ENCODE measurements around the gene UFC1. TPM values are rescaled to one million over a fixed set of nuclear protein-coding genes. Genes with fewer than 3 reads are reported as not detected.

The UFC1 gene
- total RNA-seq, 2 experiments from 2014 or later: 96.6 to 97.8 TPM

GRCh38 chr1:161185282-161185682 is 31.5 kb downstream of the UFC1 start:
- Mint-ChIP-seq H3K4me3 (peak overlapping the region; percentile 80), H3K36me3 (ENCODE audit: low read depth) (no peaks in the 10 kb centered on the region), H3K9me3 (no peaks in the 10 kb centered on the region), H3K27me3 (no peaks in the 10 kb centered on the region), H3K4me1 (ENCODE audit: low read depth) (peaks cover 74% of the 10 kb centered on the region), H3K27ac (peak overlapping the region; percentile 97)
- TF ChIP-seq, protein P1, sequence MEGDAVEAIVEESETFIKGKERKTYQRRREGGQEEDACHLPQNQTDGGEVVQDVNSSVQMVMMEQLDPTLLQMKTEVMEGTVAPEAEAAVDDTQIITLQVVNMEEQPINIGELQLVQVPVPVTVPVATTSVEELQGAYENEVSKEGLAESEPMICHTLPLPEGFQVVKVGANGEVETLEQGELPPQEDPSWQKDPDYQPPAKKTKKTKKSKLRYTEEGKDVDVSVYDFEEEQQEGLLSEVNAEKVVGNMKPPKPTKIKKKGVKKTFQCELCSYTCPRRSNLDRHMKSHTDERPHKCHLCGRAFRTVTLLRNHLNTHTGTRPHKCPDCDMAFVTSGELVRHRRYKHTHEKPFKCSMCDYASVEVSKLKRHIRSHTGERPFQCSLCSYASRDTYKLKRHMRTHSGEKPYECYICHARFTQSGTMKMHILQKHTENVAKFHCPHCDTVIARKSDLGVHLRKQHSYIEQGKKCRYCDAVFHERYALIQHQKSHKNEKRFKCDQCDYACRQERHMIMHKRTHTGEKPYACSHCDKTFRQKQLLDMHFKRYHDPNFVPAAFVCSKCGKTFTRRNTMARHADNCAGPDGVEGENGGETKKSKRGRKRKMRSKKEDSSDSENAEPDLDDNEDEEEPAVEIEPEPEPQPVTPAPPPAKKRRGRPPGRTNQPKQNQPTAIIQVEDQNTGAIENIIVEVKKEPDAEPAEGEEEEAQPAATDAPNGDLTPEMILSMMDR (IDR thresholded peaks at IDR 0.05): no peak
- no peaks in the 10 kb centered on the region for H3K36me3 ChIP-seq (ENCODE audit: insufficient read depth, low read length)
- H3K27ac ChIP-seq (ENCODE audit: low read depth in 1 of 2, low read length in 2 of 2): peak overlapping the region; percentile 61 to 77
- ChIA-PET POLR2A (interaction anchor here (0.9 to 6.0 kb wide), 9 partner anchors 8 to 205 kb away, joined by 3 to 59 read pairs (median 5); partner anchors contain the start of genes B4GALT3, NDUFS2, PPOX and TOMM40L), CTCF (interaction anchor here (1.2 kb wide), 1 partner anchor 19 kb away, joined by 3 read pairs; the partner anchor contains the start of gene PPOX)
- no peaks in the 10 kb centered on the region for H3K9me3 ChIP-seq (ENCODE audit: control insufficient read depth in 1 of 2, insufficient read depth in 1 of 2, low read length in 2 of 2)
- ATAC-seq (ENCODE audit: poor library complexity): peak; percentile 78
- intact Hi-C loops (cut with DNase I, micrococcal nuclease): loop anchor here in 1 of 2 experiments (1.0 to 2.0 kb wide), 2 partner anchors 17 to 18 kb away; partner anchors contain the start of genes NDUFS2 and PPOX
- H3K4me3 ChIP-seq (ENCODE audit: low read length): peak overlapping the region; percentile 41
- DNase-seq: peak; percentile 59 to 96 (median 74)
- H3K27me3 ChIP-seq (ENCODE audit: control insufficient read depth in 1 of 2, insufficient read depth in 2 of 2, low read length in 2 of 2): no peaks in the 10 kb centered on the region
- H3K4me1 ChIP-seq (ENCODE audit: insufficient read depth, low read length): peaks cover 90% of the 10 kb centered on the region

DNA sequence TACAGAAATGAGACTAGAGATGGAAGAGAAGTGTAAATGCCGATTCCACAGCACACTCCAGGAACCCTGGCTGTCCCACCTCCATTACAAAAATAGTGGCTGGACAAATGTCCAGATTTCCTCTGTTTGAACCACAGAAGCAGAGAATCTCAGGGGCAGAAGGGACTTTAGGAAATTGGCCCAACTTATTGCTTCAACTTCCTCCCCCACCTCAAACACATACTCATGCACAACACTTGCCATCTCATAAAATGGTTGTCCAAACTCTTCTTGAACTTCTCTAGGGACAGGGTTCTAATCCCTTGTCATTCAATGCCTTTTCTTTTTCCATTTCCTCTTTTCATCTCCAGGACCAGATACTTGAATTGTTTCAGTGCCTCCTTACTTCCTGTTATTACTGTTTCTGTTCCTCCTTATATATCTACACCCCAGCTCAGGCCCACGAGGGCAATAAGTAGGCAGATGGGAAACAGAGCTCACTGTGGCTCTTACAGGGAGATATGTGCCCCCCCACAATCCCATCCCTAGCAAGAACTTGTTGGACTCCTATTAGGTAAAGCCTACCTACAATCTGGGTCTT is 32.0 kb downstream of the UFC1 start:
- Mint-ChIP-seq H3K27me3 (no peaks in the 10 kb centered on the region), H3K9me3 (no peaks in the 10 kb centered on the region), H3K4me3 (peak overlapping the region; percentile 80), H3K27ac (peak overlapping the region; percentile 97), H3K4me1 (ENCODE audit: low read depth) (peaks cover 74% of the 10 kb centered on the region), H3K36me3 (ENCODE audit: low read depth) (no peaks in the 10 kb centered on the region)
- intact Hi-C loops (cut with DNase I, micrococcal nuclease): loop anchor here in 1 of 2 experiments (1.0 to 2.0 kb wide), 2 partner anchors 16 to 19 kb away; partner anchors contain the start of genes NDUFS2 and PPOX
- Histone ChIP-seq H3K27ac (ENCODE audit: low read depth in 1 of 2, low read length in 2 of 2) (peak overlapping the region; percentile 61 to 77), H3K36me3 (ENCODE audit: insufficient read depth, low read length) (no peaks in the 10 kb centered on the region), H3K9me3 (ENCODE audit: control insufficient read depth in 1 of 2, insufficient read depth in 1 of 2, low read length in 2 of 2) (no peaks in the 10 kb centered on the region), H3K27me3 (ENCODE audit: control insufficient read depth in 1 of 2, insufficient read depth in 2 of 2, low read length in 2 of 2) (no peaks in the 10 kb centered on the region), H3K4me1 (ENCODE audit: insufficient read depth, low read length) (peaks cover 89% of the 10 kb centered on the region), H3K4me3 (ENCODE audit: low read length) (peak overlapping the region; percentile 13)
- ChIA-PET CTCF (interaction anchor here (1.0 to 1.3 kb wide), 3 partner anchors 17 to 40 kb away, joined by 3 read pairs; partner anchors contain the start of genes PPOX and TOMM40L), POLR2A (interaction anchor here (0.6 to 6.0 kb wide), 12 partner anchors 9 to 204 kb away, joined by 3 to 59 read pairs (median 4); partner anchors contain the start of genes ARHGAP30, B4GALT3, NDUFS2 and PPOX)
- ATAC-seq (ENCODE audit: poor library complexity) (no peak), DNase-seq (peak in 4 of 14 experiments; percentile 28 to 53 (median 50))
- TF ChIP-seq, protein P1 (IDR thresholded peaks at IDR 0.05): no peak

- no peaks in the 10 kb centered on the region for H3K36me3 Mint-ChIP-seq (ENCODE audit: low read depth)
- Histone ChIP-seq H3K4me1 (ENCODE audit: insufficient read depth, low read length) (peaks cover 89% of the 10 kb centered on the region), H3K9me3 (ENCODE audit: control insufficient read depth in 1 of 2, insufficient read depth in 1 of 2, low read length in 2 of 2) (no peaks in the 10 kb centered on the region), H3K36me3 (ENCODE audit: insufficient read depth, low read length) (no peaks in the 10 kb centered on the region), H3K27ac (ENCODE audit: low read depth in 1 of 2, low read length in 2 of 2) (peak overlapping the region; percentile 61 to 77), H3K27me3 (ENCODE audit: control insufficient read depth in 1 of 2, insufficient read depth in 2 of 2, low read length in 2 of 2) (no peaks in the 10 kb centered on the region), H3K4me3 (ENCODE audit: low read length) (no peak overlapping the region)
- POLR2A ChIA-PET: interaction anchor here (1.1 to 6.0 kb wide), 4 partner anchors 14 to 38 kb away, joined by 3 to 59 read pairs (median 16); partner anchors contain the start of genes NDUFS2, PPOX and TOMM40L
- H3K9me3 Mint-ChIP-seq: no peaks in the 10 kb centered on the region
- CTCF ChIA-PET: interaction anchor here (0.6 to 1.7 kb wide), 2 partner anchors 10 to 18 kb away, joined by 4 to 6 read pairs; partner anchors contain the start of gene B4GALT3
- H3K4me3 Mint-ChIP-seq: peak overlapping the region; percentile 14
- ATAC-seq (ENCODE audit: poor library complexity) (no peak), DNase-seq (peak in 1 of 14 experiments; percentile 33)
- intact Hi-C loops (cut with DNase I, micrococcal nuclease): no loop called here
- TF ChIP-seq, protein P1 (IDR thresholded peaks at IDR 0.05): no peak
- H3K27ac Mint-ChIP-seq: peak overlapping the region; percentile 97
- peaks cover 78% of the 10 kb centered on the region for H3K4me1 Mint-ChIP-seq (ENCODE audit: low read depth)
- no peaks in the 10 kb centered on the region for H3K27me3 Mint-ChIP-seq
These were observed 33.5 kb downstream of the UFC1 start for GRCh38 chr1:161187311-161187710.

All from CD4-positive, alpha-beta T cell (primary cell).